SU-DHL-6 (cell line): ENCODE results near the gene LRP1.

ENCODE experiments used
- H2AFZ ChIP-seq: fragments of 200-600 bp; sonication (generic); 2 replicates; pipeline ENCODE4 v1.6.1; 2014; ENCODE audit warnings: low read depth, mild to moderate bottlenecking, moderate library complexity, mixed read lengths, antibody characterized with exemption, low read length; ENCODE audit not compliant: severe bottlenecking
- H3F3A ChIP-seq: fragments of 200-600 bp; shearing (Covaris generic); 2 replicates; pipeline ENCODE4 v1.6.0; 2016; ENCODE audit warnings: antibody characterized with exemption, mild to moderate bottlenecking; ENCODE audit not compliant: insufficient read depth
- H3K27ac ChIP-seq: fragments of 200-600 bp; sonication (generic); 2 replicates; pipeline ENCODE4 v1.5.1; 2016; ENCODE audit warnings: low read depth, mild to moderate bottlenecking, low read length, moderate library complexity, mixed read lengths
- H3K27me3 ChIP-seq: fragments of 200-600 bp; sonication (generic), shearing (Covaris generic); 2 replicates; pipeline ENCODE4 v1.6.0; 2014; ENCODE audit warnings: mild to moderate bottlenecking, low read length
- H3K36me3 ChIP-seq: fragments of 200-600 bp; sonication (generic); 2 replicates; pipeline ENCODE4 v1.6.1; 2014; ENCODE audit warnings: mild to moderate bottlenecking, low read length, mixed read lengths
- H3K4me2 ChIP-seq: fragments of 300-600, 200-600 bp; shearing (Covaris generic), sonication (generic); 2 replicates; pipeline ENCODE4 v1.6.0; 2014; ENCODE audit warnings: low read length, low read depth, mild to moderate bottlenecking; ENCODE audit not compliant: poor library complexity, severe bottlenecking
- H3K4me3 ChIP-seq: fragments of 200-600 bp; sonication (generic); 2 replicates; pipeline ENCODE4 v1.5.1; 2014; ENCODE audit warnings: antibody characterized with exemption, low read length, mild to moderate bottlenecking, mixed read lengths; ENCODE audit not compliant: insufficient read depth, poor library complexity, severe bottlenecking
- H3K79me2 ChIP-seq: fragments of 200-600 bp; sonication (generic); 2 replicates; pipeline ENCODE4 v1.6.1; 2014; ENCODE audit warnings: mild to moderate bottlenecking, low read length, moderate library complexity; ENCODE audit not compliant: insufficient read depth
- H3K9ac ChIP-seq: fragments of 200-600 bp; sonication (generic); 2 replicates; pipeline ENCODE4 v1.7.0; 2014; ENCODE audit warnings: mild to moderate bottlenecking, low read length
- H3K9me2 ChIP-seq: fragments of 200-600 bp; sonication (generic); replicated peaks from 2 replicates; pipeline ENCODE4 v1.6.1; 2014; ENCODE audit warnings: low read length; ENCODE audit not compliant: insufficient read depth
- H3K9me3 ChIP-seq: fragments of 200-600 bp; sonication (generic); 2 replicates; pipeline ENCODE4 v1.6.1; 2014; ENCODE audit warnings: low read length, mixed read lengths; ENCODE audit not compliant: insufficient read depth
- H4K20me1 ChIP-seq: fragments of 200-600 bp; sonication (generic); 2 replicates; pipeline ENCODE4 v1.6.1; 2014; ENCODE audit warnings: low read depth, mild to moderate bottlenecking, antibody characterized with exemption, low read length, moderate library complexity, mixed read lengths
- EZH2phosphoT487 ChIP-seq: fragments of 200-600 bp; sonication (generic), shearing (Covaris generic); conservative IDR thresholded peaks from 2 replicates; pipeline ENCODE4 v1.6.1; 2018; ENCODE audit warnings: mild to moderate bottlenecking, antibody characterized with exemption, low read length, moderate library complexity, mixed read lengths
- TF ChIP-seq, protein P1 (sequence below): fragments of 200-600 bp; sonication (generic); IDR thresholded peaks from one replicate; pipeline ENCODE4 v1.5.1; 2017; ENCODE audit warnings: antibody characterized with exemption, mild to moderate bottlenecking, low read length, moderate library complexity; ENCODE audit not compliant: insufficient read depth, poor library complexity, severe bottlenecking

LRP1 gene

DNA sequence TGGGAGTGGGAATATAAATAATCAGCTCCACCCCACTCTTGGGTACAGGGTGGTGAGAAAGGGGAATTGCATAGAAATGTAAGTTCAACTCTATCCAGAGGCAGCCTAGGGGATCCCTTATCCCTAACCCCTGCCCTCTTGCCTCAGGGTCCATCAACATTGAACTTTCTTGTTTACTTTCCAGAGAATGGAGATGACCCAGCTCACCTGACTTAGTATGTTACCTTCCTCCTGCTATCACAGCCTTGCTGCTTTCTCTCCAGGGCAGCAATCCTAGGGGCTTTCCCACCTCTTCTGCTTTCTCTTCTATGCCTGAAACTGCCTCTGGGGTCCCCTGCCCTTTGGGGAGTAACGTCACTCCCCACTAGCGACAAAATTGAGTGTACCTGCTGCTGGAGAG is 2.7 kb downstream of the LRP1 start:
- H3K9ac ChIP-seq = no peak overlapping the region
- H2AFZ ChIP-seq = no peak overlapping the region
- H3K36me3 ChIP-seq = no peaks in the 10 kb centered on the region
- H3K4me3 ChIP-seq = no peak overlapping the region
- no peaks in the 10 kb centered on the region for H3K9me3 ChIP-seq
- no peaks in the 10 kb centered on the region for H3K27me3 ChIP-seq
- no peaks in the 10 kb centered on the region for H3K9me2 ChIP-seq
- no peaks in the 10 kb centered on the region for H3F3A ChIP-seq
- no peaks in the 10 kb centered on the region for H4K20me1 ChIP-seq
- no peak for TF ChIP-seq EZH2phosphoT487
- TF ChIP-seq, protein P1, sequence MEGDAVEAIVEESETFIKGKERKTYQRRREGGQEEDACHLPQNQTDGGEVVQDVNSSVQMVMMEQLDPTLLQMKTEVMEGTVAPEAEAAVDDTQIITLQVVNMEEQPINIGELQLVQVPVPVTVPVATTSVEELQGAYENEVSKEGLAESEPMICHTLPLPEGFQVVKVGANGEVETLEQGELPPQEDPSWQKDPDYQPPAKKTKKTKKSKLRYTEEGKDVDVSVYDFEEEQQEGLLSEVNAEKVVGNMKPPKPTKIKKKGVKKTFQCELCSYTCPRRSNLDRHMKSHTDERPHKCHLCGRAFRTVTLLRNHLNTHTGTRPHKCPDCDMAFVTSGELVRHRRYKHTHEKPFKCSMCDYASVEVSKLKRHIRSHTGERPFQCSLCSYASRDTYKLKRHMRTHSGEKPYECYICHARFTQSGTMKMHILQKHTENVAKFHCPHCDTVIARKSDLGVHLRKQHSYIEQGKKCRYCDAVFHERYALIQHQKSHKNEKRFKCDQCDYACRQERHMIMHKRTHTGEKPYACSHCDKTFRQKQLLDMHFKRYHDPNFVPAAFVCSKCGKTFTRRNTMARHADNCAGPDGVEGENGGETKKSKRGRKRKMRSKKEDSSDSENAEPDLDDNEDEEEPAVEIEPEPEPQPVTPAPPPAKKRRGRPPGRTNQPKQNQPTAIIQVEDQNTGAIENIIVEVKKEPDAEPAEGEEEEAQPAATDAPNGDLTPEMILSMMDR = no peak
- no peak overlapping the region for H3K27ac ChIP-seq
- no peaks in the 10 kb centered on the region for H3K79me2 ChIP-seq
- H3K4me2 ChIP-seq = no peak overlapping the region

DNA sequence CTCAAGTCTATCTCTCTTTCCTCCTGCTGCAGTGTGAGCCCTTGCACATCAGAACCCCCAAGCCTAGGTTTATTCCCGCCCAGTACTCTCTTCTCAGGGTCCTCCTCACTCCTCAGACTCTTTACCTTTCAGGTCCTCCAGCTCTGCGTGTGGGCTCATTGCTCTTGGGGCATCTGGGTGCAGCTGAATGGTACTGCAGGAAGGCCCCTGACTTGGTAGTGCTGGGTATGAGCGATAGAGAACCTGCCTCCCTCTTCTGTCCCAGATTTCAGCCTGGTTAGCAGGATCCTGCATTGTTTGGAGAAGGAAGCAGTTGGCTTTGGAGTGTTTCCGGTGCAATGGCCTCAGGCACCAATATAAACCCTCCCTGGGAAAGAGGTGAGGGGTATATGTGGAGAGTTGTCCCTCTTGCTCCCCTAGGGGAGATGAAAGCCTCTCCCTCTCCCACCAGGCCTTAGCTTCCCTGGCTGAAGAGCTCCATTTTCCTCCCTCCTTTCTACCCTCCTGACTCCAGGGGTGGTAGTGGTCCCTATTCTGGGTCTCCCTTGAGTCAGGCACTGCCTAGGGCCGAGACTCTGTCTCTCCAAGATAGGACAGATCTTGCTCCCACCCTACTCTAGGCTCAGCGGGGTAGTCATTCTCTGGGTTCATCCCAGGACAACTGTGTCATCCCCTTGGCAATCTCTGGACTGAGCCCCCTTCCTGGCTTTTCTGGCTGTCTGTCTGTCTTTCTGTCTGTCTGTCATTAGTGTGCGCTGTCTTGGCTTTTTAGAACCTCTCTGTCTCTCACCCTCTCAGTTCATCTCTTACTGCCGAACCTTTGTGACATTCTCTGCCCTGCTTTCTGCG is 3.8 kb downstream of the LRP1 start:
- Histone ChIP-seq H2AFZ (no peak overlapping the region), H3K4me2 (no peak overlapping the region), H3K4me3 (no peak overlapping the region), H3K9me2 (no peaks in the 10 kb centered on the region), H3F3A (no peaks in the 10 kb centered on the region), H3K27ac (no peak overlapping the region), H3K36me3 (no peaks in the 10 kb centered on the region), H3K27me3 (no peaks in the 10 kb centered on the region), H3K79me2 (no peaks in the 10 kb centered on the region), H3K9ac (no peak overlapping the region), H3K9me3 (no peaks in the 10 kb centered on the region), H4K20me1 (no peaks in the 10 kb centered on the region)
- TF ChIP-seq, protein P1 = no peak
- TF ChIP-seq EZH2phosphoT487 = no peak

DNA sequence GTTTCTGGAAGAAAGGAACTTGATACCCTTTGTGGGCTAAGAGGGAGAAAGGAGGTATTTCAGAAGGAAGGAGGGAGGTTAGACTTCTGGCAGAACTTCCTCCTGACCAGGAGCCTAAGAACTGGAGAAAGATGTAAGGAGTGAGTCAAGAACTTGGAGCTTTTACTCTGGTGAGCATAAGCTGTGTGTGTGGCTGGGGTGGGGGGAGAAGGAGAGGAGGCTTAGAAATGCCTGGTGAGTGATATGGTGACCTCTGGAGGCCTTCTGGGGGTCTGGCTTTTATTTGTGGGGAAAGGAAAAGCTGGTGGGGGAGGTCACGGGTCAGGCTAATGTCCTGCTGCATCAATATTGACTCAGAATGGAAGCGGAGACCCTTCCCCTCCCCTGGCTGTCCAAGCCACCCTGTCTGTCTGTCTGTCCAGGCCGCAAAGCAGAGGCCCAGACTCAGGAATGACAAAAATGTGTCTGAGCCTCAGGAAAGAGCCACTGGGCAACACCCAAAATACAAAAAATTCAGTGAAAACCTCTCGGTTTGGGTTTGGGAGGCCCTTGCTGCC is 4.8 kb downstream of the LRP1 start:
- Histone ChIP-seq H3K9me2 (no peaks in the 10 kb centered on the region), H3F3A (no peaks in the 10 kb centered on the region), H3K27me3 (no peaks in the 10 kb centered on the region), H3K4me2 (no peak overlapping the region), H3K79me2 (no peaks in the 10 kb centered on the region), H3K9ac (no peak overlapping the region), H2AFZ (no peak overlapping the region), H3K27ac (no peak overlapping the region), H4K20me1 (no peaks in the 10 kb centered on the region), H3K9me3 (no peaks in the 10 kb centered on the region), H3K36me3 (no peaks in the 10 kb centered on the region), H3K4me3 (no peak overlapping the region)
- TF ChIP-seq, protein P1 = no peak
- no peak for TF ChIP-seq EZH2phosphoT487
